HG03457 (cell line): Measurements from ENCODE around the gene TBC1D9B.

Experiments
- ATAC-seq: cut with Tn5 transposase; IDR thresholded peaks from one replicate; pipeline ENCODE4 v1.9.1; 2021; ENCODE audit warnings: moderate number of reproducible peaks; ENCODE audit not compliant: unreplicated experiment

Gene TBC1D9B

GRCh38 chr5:179908528-179908927 lies 831 bp upstream of the TBC1D9B start:
- no peak for ATAC-seq

GRCh38 chr5:179906795-179907555 lies 722 bp downstream of the TBC1D9B start:
- ATAC-seq, result no peak

GRCh38 chr5:179906294-179906794 lies 1.4 kb downstream of the TBC1D9B start:
- ATAC-seq, result no peak

- no peak for ATAC-seq
Observed at GRCh38 chr5:179905161-179905560, 2.5 kb downstream of the TBC1D9B start.

- no peak for ATAC-seq
Observed at GRCh38 chr5:179904463-179905160, 3.1 kb downstream of the TBC1D9B start.

DNA sequence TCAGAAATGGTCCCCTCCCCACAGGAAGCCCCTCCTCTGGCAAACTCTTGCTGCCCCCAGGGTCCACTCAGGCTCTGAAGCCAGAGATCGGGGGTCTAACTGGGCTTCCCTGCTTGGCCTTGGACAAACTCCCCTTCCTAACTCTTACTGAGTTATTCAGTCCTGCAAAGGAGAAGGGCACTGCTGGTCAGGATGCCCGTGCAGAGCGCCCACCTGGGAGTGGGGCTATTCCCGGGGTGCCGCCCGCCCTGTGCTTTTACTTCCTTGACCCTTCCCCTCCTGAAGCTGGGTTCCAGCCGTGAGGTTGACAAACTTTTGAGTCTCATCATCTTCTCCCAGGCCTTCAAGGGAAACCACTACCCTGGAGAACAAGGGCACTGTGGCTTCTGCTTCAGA lies 4.9 kb downstream of the TBC1D9B start:
- ATAC-seq, result no peak

DNA sequence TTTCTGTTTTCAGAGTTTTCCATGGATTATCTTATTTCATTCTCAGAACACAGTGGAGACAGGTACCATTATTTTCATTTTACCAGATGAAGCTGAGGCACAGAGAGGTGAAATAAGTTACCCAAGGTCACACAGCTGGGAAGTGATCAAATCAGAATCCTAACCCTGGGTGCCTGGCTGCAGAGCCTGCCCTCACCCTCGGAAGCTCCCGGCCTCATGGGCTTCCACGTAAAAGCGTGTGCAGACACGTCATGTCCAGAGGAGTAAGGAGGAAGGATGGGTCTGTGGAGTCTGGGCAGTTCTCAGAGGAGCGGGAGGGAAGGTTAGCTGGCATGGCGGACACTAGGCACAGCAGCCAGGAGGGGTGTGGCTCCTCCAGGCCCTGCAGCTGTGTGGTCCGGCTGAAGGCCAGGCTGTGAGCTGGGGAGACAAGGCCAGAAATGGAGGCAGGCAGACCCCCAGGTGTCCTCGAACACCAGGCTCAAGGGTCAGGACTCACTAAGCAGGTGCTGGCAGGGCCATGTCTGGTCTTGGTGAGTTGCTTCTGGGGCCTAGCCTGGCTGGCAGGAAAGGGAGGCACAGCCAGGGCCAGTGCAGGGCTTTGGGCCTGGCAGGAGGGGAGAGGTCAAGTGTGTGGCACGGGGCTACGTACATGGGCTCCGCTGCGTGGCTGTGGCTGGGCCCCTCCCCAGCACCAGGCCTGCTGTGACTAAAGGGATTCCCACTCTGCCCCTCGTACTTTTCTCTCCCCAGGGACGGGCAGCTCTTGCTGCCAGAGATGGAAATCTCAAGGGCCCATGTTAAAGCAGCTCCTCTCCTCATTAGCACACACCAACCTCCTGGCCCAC lies 5.6 kb downstream of the TBC1D9B start:
- no peak for ATAC-seq

- ATAC-seq, result no peak
Observed at GRCh38 chr5:179901462-179901861, 6.2 kb downstream of the TBC1D9B start.

DNA sequence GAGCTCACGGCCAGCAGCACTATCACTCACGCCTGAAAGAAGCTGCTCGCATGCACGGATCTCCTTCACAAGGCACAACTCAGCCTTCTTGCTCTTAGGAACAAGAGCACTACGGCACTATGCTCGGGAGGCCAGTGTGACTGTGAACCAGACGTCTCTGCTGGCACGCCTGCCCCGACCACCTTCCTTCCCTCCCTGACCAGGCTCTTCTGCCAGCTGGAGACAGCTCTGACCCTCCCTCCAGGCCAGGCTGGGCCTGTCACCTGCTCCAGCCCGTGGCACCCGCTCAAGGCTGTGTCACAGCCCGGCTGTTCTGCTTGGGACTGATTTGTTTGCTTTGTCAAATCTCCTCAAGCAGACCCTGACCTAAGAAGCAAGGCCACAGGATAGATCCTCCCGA lies 7.0 kb downstream of the TBC1D9B start:
- ATAC-seq, result no peak

GRCh38 chr5:179900206-179900605 lies 7.5 kb downstream of the TBC1D9B start:
- no peak for ATAC-seq

DNA sequence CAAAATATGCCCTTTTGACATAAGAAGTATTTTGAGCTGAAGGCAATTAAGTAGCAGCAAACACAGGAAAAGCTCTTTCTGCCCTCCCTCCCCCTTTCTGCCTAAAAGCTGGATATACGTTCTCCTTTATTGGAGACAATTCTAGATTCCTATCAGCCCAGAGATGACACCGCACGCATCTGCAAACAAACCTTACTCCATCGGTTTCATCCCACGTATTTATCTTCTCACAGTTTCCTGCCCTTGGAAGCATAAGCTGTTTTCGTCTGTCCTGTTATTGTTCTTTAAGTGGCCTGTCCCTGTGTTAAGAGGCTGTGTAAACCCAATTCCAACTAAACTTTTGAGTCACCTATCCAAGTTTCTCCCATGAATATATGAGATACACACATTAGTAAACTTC lies 11.8 kb downstream of the TBC1D9B start:
- no peak for ATAC-seq

GRCh38 chr5:179893958-179894895 lies 13.5 kb downstream of the TBC1D9B start:
- ATAC-seq, result no peak

GRCh38 chr5:179893076-179893957 lies 14.4 kb downstream of the TBC1D9B start:
- no peak for ATAC-seq

DNA sequence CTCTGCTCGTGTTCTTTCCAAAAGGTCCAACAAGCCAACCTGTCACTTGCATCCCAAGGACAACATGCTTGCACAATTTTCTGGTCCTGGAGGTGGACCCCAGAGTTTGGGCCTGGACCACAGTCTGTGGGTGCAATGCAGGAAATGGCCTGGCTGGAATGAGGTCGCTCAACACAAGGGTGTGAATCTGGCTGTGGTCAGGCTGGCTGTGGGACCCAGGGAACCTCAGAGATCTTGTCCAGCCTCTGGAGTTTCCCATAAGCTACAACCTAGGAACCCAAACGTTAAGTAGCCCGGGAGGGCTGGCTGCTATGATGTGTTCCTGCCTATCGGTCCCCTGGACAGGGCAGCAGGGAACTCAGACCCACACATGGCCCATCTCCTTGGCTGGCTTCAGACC lies 15.4 kb downstream of the TBC1D9B start:
- no peak for ATAC-seq

GRCh38 chr5:179890751-179891682 lies 16.7 kb downstream of the TBC1D9B start:
- ATAC-seq, result no peak

GRCh38 chr5:179889885-179890284 lies 17.8 kb downstream of the TBC1D9B start:
- no peak for ATAC-seq

DNA sequence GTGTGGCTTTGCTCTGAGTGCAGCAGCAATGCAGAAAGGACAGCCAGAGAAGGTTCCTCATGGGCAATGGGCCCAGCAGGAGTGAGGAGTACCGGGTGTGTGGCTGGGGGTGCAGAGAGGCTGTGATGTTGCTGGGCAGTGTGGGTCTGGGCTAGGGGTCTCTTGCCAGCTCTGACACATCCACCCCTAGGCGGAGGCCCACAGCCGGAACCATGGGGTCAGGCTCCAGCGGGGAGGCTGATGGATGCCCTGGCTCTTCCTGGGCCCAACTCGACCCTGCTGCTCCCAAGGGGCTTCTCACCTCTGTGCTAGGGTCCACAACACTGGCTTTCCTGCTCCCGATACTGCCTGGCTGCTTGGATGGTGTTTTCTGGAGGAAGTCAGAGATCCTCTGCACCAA lies 19.9 kb downstream of the TBC1D9B start:
- ATAC-seq, result no peak

- ATAC-seq, result no peak
Observed at GRCh38 chr5:179887095-179887494, 20.6 kb downstream of the TBC1D9B start.
